Endothelial cell of hepatic sinusoid (primary cell): ENCODE results near the gene CDKAL1.
"Not testable (repeated sequence)": the region's sequence is repeated elsewhere in the genome, so short reads cannot be mapped to it uniquely, and the experiment has no call there.

Source experiments
- in situ Hi-C: cut with HindIII; loops from 2 replicates; pipeline ENCODE4 v1.10.0; 2017; ENCODE audit warnings: low sequenced_read_pairs

CDKAL1 gene

DNA sequence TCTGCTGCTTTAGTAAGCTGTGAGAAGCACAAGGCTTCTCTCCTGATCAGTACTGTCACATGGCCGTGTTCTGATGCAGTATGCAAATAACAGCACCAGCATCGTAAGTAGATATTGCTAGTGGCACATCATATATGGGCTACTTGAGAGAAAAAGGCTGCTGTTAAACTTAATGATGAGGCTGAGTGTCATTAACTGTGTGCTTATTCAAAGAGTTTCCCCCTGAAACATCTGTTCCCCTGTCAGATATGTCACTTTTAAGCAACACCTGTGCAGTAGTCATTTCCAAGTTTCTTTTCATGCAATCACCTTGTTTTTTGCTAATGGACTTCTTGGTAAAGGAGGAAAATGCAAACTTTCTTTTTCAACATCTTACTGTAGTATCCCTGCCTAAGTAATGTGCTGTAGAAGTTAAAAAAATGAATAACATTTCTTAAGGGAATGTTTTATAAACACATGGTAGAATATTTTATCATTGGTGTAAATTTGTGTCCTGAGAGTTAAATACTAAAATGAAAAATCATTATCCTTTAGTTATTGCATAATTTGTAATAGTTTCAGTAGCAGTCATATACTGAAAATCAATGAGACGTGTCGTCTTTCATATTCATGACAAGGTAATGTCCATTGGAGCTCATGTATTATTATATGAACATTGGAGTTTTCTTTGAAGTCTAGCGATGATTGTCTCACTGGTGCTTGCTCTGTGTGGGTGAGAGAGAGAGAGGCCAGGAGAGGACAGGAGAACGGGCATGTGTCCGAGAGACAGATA is 366.3 kb downstream of the CDKAL1 start:
- in situ Hi-C loops = no loop called here

DNA sequence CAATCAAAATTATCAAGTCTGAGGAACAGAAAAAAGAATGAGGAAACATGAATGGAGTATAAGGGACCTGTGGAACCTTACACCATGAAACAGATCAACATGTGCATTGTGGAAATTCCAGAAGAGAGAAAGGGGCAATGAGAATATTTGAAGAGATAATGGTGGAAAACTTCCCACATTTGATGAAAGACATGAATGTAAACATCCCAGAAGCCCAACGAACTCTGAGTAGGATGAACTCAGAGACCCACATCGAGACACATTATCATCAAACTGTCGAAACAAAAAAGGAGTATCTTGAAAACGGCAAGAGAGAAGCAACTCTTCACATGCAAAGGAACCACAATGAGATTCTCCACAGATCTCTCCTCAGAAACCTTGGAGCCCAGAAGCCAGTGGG is 371.1 kb downstream of the CDKAL1 start:
- in situ Hi-C loops = no loop called here

DNA sequence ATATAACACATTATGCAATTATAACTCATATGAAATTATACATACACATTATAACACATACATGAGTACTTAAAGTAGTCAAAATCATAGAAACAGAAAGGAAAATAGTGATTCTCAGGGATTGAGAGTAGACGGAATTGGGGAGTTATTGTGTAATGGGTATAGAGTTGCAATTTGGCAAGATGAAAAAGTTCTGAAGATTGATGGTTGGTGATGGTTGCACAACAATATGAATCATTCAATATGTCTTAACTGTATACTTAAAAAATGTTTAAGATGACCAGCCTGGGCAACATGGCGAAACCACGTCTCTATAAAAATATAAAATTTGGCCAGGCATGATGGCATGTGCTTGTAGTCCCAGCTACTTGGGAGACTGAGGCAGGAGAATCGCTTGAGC is 372.7 kb downstream of the CDKAL1 start:
- in situ Hi-C loops = no loop called here

DNA sequence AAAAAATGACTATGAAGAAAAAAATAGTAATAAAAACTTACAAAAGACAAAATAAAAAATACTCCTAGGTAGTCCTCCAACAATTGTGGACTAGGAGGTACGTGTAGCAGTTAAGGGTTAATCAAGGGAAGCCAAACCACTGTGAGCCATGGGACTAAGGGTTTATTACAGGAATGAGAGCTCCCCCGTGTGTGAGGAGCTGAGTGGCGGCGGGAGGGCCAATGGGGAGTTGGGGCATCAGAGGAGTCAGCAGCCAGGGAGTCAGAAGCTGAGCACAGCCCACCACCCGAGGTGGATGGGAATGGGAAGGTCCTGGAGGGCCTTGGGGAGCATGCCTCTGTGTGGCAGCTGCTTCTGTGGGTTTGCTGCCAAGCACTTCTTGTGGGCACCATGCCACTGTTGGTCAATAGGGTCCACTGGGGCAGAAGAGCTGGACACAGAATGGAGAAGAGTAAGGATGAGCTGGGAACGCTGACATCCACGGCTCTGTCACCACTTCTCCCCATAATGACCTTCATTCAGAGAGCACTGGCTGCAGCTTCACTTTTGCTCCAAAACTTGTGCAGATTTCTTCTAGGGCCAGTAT is 373.3 kb downstream of the CDKAL1 start:
- in situ Hi-C loops = no loop called here

DNA sequence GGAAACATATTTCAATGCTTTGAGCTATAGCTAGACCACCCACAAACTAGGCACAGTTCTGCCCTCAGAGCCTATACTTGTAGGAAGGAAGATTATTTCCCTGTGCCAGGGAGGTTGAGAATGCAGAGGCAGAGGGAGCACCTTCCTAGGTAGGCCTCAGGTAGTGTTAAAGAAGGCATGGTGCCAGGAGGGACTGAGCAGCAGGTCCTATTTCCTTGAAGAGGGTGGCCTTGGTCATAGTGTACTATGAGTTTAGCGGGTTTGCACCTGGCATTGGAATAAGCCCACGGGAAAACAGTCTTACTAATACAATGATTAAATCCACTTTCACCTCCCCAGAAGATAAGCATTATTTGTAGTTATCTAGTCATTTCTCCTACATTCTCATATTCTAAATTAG is 375.4 kb downstream of the CDKAL1 start:
- in situ Hi-C loops = no loop called here

DNA sequence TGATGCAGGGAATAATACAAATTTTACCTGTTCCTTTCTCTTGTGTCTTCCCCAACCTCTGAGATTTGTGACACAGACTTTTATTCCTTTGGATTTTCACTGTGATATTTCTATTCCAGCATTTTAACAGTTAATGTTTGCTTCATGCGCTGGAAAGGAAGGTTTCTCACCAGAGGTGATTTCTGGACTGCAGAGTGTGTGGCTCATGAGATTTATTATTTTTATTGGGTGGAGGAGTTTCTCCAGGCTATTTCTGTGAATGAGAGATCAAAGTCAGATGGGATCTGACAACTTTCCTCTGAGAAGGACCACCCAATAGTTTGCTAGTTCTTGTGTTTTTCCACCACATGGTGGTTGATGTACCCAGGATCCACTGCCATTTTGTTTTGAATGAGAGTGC is 377.5 kb downstream of the CDKAL1 start:
- in situ Hi-C loops = no loop called here

DNA sequence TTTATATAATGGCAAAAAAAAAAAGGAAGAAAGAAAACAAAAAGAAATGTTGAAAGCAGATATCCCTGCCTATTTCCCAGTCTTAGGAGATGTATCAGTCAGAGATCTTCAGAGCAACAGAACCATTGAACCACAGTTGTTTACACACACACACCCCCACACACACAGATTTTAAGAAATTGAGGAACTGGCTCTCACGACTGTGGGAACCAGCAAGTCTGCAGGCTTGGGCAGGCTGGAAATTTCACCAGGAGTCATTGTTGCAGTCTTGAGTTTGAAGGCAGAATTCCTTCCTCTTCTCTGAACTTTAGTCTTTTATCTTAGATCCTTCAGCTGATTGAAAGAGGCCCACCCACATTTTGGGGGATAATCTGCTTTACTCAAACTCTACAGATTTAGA is 380.9 kb downstream of the CDKAL1 start:
- in situ Hi-C loops = no loop called here

DNA sequence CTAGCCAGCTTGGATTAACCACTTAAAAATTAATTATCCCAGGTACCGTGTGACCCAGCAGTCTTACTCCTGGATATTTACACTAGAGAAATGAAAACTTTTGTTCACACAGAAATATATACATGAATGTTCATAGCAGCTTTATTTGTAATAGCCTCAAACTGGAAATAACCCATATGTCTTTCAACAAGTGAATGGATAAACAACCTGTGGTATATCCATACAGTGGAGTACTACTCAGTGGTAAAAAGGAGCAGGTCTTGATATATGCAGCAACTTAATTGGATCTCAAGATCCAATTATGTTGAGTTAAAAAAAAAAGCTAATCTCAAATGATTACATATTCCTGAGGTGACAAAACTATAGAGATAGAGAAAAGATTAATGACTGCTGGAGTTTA is 381.4 kb downstream of the CDKAL1 start:
- in situ Hi-C loops = no loop called here

DNA sequence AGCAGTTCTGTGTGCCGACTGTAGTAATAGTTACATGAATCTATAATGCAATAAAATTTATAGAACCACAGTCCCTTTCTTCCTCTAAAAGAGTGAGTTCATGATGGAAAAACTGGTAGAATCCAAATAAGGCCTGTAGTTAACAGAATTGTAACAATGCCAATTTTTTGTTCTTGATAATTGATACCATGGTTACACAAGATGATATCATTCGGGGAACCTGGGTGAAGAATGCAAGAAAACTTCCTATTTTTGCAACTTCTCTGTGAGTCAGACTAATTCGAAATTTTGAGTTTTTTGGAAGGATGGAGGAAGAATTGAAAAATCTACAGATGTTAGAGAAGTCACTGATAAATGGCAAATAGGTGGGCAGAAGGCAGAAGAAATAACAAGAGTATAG is 381.8 kb downstream of the CDKAL1 start:
- in situ Hi-C loops = no loop called here

DNA sequence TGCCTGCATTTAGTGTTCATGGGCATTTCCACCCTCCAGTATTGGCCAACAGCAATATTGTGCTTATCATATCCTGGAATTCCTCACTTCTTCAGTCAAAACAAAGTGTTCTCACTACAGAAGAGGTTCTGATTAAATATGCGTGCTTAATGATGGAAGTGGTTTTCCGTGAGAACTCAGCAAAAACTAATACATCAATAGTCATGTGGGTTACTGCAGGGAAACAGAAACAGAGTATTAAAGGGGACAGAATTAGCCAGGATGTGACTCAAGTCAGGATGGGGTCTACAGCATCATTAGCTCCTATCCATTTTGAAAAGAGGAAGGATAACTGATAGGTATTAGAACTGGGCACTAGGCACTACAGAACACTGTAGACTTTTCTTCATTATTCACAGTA is 384.6 kb downstream of the CDKAL1 start:
- in situ Hi-C loops = no loop called here

DNA sequence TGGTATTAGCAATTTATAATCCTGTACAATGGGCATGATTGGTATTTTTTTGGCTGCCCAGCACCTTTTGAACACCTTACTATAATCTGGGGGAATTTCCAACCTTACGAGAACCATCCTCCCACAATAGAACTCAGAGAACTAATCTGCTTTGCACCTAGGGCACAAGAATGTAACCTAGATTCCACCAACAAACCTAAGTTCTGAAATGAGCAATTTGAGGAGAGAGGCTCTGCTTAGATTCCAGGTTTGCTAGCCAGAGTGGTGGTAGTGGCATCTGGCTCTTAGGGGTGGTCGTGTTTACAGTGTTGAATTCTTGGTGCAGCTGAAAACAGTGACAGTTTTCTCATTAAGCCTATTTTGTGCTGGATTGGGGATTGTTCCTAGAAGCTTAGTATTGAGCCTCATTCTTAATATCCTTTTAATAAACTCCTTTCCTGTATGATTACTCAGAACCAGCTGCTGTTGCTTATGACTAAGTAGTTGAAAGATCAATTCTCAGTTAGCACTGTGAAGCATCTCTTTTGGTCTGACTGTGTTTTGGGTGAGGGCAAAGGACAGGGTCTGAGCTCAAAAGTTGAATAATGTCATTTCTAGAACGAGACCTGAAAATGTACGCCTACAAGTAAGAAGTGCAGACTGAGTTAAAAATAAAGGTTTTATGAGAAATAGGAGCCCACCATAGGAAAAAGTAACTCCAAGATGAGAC is 385.6 kb downstream of the CDKAL1 start:
- in situ Hi-C loops = no loop called here

DNA sequence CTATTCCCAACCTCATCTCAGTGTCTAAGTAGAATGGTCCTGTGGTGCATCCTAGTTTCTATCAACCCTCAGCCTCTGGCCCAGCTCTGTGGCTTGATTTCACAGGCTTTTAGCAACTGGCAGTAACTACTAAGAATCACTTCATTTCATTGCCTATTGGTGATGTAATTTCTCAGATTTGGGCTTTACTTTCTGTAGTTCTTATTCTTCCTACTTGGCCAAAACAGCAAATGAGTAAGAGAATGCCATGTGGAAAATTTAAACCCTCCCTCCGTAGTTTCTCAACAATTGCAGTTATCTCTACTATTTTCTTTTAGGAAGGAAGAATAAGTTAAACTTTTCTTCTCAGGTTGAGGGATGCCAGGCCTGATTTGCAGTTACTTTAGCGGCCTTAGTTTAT is 387.3 kb downstream of the CDKAL1 start:
- in situ Hi-C loops = no loop called here

DNA sequence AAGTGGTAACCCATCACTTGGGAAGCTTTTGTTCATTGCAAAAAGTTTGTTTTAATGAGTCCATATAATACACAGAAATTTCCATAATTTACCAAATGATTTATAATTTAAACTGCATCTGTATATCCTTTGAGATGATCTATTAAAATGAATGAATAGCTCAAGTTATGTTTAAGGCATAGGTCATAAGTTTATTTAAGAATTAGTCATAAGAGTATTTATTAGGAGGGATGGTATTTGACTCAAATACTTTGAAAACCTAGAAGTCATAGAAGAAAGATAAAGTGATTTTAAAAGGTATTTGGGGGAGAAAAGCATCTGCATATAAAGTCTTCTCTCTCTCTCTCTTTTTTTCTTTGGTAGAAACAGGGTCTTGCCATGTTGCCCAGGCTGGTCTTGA is 388.5 kb downstream of the CDKAL1 start:
- in situ Hi-C loops = no loop called here

DNA sequence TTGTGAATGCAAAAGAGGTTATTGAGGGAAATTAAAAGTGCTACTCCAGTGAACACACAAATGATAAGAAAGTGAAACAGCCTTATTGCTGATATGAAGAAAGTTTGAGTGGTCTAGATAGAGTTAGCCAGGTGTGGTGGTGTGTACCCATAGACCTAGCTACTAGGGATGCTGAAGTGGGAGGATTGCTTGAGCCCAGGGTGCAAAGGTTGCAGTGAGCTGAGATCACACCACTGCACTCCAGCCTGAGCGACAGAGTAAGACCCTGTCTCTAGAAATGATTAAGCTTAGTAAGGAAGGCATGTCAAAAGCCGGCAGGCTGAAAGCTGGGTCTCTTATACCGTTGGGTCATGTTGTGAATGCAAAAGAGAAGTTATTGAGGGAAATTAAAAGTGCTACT is 389.8 kb downstream of the CDKAL1 start:
- in situ Hi-C loops = not testable (repeated sequence)

DNA sequence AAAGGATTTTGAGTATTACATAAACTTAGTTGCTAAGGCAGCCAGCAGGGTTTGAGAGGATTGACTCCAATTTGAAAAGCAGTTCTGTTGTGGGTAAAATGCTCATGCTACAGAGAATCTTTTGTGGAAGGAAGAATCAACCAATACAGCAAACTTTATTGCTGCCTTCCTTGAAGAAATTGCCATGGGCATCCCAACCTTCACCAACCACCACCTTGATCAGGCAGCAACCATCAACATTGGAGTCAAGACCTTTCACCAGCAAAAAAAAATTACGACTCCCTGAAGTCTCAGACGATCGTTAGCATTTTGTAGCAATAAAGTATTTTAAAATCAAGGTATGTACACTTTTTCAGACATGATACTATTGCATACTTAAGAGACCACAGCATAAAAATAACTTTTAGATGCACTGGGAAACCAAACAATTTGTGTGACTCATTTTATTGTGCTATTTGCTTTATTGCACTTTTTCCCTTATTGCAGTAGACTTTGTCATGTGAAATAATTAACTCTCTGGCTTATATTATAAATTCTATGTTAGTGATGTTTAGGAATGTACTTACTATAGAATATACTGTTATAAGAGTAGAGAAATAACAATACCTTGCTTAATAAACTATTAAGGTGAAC is 390.8 kb downstream of the CDKAL1 start:
- in situ Hi-C loops = no loop called here

DNA sequence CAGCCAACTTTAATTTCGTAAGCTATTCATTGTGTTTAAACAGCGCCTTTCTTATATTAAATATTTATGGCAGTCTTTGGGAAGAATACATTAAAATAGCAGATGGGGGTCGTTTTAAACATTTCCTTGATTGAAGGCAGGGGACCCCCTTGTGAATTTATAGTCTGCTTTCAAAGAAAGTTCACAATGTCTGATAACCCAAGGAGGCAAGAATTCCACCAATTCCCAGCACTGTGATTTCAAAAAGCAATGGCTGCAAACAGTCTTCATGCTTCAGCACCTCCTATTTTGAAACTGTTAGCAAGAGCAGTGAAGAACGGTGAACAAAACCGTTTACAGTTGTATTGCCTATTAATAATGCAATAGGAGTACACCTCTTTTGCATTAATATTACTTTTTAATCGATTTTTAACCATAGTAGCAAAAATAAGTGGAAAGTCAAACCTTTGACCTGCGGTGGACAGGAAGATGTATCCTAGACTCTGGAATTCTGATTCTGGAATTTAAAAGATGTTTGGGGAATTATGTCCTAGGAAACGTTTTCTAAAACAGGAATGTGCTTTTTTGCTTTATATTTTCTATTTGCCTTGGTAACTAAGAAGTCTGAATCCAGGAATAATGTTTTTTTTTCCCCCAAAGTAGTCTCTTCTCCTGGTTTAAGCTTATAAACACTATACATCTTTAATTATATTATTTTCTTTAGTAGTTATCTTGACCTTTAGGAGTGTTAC is 393.0 kb downstream of the CDKAL1 start:
- in situ Hi-C loops = no loop called here

DNA sequence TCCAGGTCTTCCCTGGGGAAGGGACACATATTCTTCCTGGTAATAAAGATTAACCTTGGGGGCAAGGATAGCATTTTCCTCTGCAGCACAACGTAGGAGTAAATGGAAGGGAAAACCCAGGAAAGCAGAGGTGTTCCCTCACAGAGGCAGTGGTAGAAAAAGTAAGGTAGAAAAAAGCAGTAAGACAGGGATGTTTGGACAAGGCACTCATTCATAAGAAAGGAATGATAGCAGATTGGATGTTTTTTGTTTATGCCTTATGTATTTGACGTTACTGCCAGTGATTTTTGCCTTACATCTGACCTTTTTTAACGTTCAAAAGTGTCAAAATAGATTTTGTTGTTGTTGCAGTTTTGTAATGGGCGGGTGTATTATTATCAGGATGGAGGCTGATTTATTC is 395.0 kb downstream of the CDKAL1 start:
- in situ Hi-C loops = no loop called here

DNA sequence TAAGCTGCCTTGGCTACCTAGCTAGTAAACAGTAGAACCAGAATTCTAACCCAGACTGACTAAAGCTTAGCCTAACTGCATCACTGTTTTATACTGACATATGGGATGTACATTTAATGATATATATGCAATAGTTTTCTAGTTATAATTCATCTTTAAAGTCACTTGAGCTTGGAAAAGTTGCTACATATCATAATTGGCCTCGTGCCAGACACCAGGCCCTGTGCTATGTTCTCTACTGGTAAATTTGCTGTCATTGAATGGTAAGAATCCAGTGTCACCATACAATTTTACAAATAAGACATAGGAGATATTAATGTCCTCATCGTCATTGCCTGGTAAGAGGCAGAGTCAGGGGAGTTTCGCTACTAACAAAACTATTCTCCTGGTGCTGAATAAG is 396.8 kb downstream of the CDKAL1 start:
- in situ Hi-C loops = no loop called here

DNA sequence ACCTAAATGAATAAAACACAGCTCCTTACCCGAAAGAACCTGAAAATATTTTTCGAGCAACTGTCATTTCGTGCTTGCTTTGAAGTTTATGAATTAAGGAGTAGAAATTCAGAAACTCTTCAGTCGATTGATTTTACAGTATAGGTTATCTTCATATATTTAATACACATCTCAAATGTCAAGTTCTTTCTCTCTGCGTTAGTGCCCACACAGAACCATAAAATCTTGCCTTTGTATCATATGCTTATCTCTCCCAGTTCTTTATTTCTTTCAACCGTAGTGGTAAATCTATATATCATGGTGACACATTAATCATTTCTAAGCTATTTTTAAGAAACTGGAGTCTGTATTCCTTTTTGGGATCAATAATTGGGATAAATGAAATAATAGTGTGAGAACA is 397.5 kb downstream of the CDKAL1 start:
- in situ Hi-C loops = no loop called here

DNA sequence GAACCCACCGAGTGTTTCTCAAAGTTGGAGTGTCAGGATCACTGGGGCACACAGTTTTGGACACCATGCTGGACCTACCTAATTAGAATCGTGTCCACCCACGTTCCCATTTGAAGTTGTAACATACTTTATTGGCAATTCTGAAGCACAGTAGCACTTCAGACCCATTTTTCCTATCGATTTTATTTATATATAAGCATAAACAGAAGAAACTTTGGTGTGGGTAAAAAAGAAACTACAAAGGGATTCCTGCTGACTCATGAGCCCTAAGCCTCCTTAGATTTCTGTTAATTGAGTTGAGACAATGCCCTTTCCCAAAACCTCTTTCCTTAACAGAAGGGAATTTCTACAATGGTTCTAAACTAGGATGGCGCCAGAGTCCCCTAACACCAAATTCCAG is 398.0 kb downstream of the CDKAL1 start:
- in situ Hi-C loops = no loop called here
